GM23248 (cell line): ENCODE data around the gene ERG.

ENCODE experiments used
- EZH2 ChIP-seq: fragments of 200-600 bp; sonication (generic); IDR thresholded peaks from 2 replicates; pipeline ENCODE4 v1.6.1; 2018; ENCODE audit warnings: antibody characterized with exemption, mild to moderate bottlenecking; ENCODE audit not compliant: insufficient read depth, poor library complexity, severe bottlenecking
- EZH2phosphoT487 ChIP-seq: fragments of 200-600 bp; sonication (generic); IDR thresholded peaks from 2 replicates; pipeline ENCODE4 v1.6.1; 2018; ENCODE audit warnings: antibody characterized with exemption, moderate library complexity, mild to moderate bottlenecking, low read depth; ENCODE audit not compliant: insufficient read depth

GRCh38 chr21:38503583-38503982 is 5.3 kb upstream of the ERG start:
- TF ChIP-seq EZH2 (no peak), EZH2phosphoT487 (no peak)
